EL (cell line): ENCODE measurements around the gene PJVK.
A peak's percentile ranks its signal among the peaks of the same experiment; 100 is the strongest.

Experiments
- DNase-seq: peaks from one replicate; pipeline ENCODE4 v3.0.0-alpha.2; 2016

Gene PJVK

GRCh38 chr2:178482437-178482836 lies 31.3 kb downstream of the PJVK start:
- DNase-seq: no peak

- peak; percentile 13 for DNase-seq
These were observed 33.3 kb downstream of the PJVK start for GRCh38 chr2:178484245-178485041.

GRCh38 chr2:178485356-178485755 lies 34.2 kb downstream of the PJVK start:
- DNase-seq: no peak

- DNase-seq: no peak
These were observed 40.4 kb downstream of the PJVK start for GRCh38 chr2:178491612-178492011.

- DNase-seq: no peak
These were observed 44.9 kb downstream of the PJVK start for GRCh38 chr2:178496049-178496448.

- no peak for DNase-seq
These were observed 47.0 kb downstream of the PJVK start for GRCh38 chr2:178498137-178498536.

GRCh38 chr2:178499640-178500039 lies 48.5 kb downstream of the PJVK start:
- DNase-seq: no peak

GRCh38 chr2:178502751-178503150 lies 51.6 kb downstream of the PJVK start:
- DNase-seq: no peak

- DNase-seq: no peak
These were observed 54.9 kb downstream of the PJVK start for GRCh38 chr2:178506101-178506500.

GRCh38 chr2:178506524-178506923 lies 55.3 kb downstream of the PJVK start:
- no peak for DNase-seq

GRCh38 chr2:178506949-178507348 lies 55.8 kb downstream of the PJVK start:
- DNase-seq: no peak

- no peak for DNase-seq
These were observed 57.5 kb downstream of the PJVK start for GRCh38 chr2:178508646-178509045.

GRCh38 chr2:178510384-178510783 lies 59.2 kb downstream of the PJVK start:
- DNase-seq: no peak
